NB4 (cell line): ENCODE results near the gene ORAI3.

Experiments used
- MYC ChIP-seq: IDR thresholded peaks from 2 replicates; pipeline ENCODE4 v1.6.1; 2011; ENCODE audit warnings: low read depth, low read length
- POLR2A ChIP-seq: IDR thresholded peaks from 2 replicates; pipeline ENCODE4 v1.6.1; 2011; ENCODE audit warnings: mild to moderate bottlenecking; ENCODE audit not compliant: insufficient read length; ENCODE audit errors: extremely low read depth
- TF ChIP-seq, protein P1 (sequence below): IDR thresholded peaks from one replicate; pipeline ENCODE4 v1.5.1; 2012; ENCODE audit warnings: low read depth, low read length
- TF ChIP-seq, protein P2 (sequence below): IDR thresholded peaks from 2 replicates; pipeline ENCODE4 v1.6.1; 2011; ENCODE audit warnings: low read depth, low read length

DNA sequence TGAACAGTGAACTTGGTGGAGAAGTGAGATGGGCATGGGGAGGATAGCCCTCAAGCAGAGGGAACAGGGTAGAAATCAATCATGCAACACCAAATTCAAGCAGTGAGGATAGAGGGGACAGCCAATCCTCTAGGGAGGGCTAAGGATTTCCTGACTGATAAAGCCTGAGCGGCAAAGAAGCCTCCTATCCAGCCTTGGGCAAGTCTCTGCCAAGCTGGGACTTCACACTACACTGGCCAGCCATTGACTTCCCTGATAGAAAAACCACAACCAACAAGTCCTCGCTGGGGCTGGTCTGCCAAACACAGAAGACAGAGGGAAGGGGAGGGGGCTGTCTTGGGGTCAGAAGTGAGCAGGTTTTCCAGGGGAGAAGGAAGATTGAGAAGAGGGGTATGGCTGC, 28.0 kb upstream of the ORAI3 start:
- TF ChIP-seq POLR2A, result no peak
- TF ChIP-seq, protein P1, sequence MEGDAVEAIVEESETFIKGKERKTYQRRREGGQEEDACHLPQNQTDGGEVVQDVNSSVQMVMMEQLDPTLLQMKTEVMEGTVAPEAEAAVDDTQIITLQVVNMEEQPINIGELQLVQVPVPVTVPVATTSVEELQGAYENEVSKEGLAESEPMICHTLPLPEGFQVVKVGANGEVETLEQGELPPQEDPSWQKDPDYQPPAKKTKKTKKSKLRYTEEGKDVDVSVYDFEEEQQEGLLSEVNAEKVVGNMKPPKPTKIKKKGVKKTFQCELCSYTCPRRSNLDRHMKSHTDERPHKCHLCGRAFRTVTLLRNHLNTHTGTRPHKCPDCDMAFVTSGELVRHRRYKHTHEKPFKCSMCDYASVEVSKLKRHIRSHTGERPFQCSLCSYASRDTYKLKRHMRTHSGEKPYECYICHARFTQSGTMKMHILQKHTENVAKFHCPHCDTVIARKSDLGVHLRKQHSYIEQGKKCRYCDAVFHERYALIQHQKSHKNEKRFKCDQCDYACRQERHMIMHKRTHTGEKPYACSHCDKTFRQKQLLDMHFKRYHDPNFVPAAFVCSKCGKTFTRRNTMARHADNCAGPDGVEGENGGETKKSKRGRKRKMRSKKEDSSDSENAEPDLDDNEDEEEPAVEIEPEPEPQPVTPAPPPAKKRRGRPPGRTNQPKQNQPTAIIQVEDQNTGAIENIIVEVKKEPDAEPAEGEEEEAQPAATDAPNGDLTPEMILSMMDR, result no peak
- TF ChIP-seq, protein P2, sequence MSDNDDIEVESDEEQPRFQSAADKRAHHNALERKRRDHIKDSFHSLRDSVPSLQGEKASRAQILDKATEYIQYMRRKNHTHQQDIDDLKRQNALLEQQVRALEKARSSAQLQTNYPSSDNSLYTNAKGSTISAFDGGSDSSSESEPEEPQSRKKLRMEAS, result no peak
- TF ChIP-seq MYC, result no peak
